ENCODE results near the gene SLC36A1.

DNA sequence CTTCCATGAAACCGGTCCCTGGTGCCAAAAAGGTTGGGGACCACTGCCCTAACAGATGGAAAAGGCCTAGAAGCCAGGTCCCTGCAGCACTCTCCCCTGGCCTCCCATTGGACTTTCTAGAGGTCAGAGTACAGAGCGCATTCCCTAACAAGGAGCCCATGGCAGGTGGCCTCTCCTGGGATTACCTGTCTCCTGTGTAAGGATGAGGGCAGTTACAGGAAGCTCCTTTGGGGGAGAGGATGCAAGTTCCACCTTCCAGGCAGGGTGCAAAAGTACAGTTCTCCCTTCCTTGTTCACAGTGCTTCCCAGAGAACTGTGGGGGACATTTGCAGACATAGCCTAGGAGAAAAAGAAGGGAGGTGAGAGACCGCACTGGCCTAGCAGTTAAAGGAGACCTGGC is 62.4 kb downstream of the SLC36A1 start:
- TF ChIP-seq, protein P1, sequence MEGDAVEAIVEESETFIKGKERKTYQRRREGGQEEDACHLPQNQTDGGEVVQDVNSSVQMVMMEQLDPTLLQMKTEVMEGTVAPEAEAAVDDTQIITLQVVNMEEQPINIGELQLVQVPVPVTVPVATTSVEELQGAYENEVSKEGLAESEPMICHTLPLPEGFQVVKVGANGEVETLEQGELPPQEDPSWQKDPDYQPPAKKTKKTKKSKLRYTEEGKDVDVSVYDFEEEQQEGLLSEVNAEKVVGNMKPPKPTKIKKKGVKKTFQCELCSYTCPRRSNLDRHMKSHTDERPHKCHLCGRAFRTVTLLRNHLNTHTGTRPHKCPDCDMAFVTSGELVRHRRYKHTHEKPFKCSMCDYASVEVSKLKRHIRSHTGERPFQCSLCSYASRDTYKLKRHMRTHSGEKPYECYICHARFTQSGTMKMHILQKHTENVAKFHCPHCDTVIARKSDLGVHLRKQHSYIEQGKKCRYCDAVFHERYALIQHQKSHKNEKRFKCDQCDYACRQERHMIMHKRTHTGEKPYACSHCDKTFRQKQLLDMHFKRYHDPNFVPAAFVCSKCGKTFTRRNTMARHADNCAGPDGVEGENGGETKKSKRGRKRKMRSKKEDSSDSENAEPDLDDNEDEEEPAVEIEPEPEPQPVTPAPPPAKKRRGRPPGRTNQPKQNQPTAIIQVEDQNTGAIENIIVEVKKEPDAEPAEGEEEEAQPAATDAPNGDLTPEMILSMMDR (IDR thresholded peaks at IDR 0.05; ENCODE audit: low read length): no peak
- TF ChIP-seq EZH2 (IDR thresholded peaks at IDR 0.05; ENCODE audit: borderline replicate concordance, low read length): no peak
